Muscle of leg (tissue), 11 donors: Measurements from ENCODE around the gene EIF3L. TPM values are rescaled to one million over a fixed set of nuclear protein-coding genes. Genes with fewer than 3 reads are reported as not detected.

ENCODE experiments used
- DNase-seq: peaks from one replicate; pipeline ENCODE4 v3.0.0; 2013
- H3K27ac ChIP-seq: one replicate; pipeline ENCODE4 v1.5.1; 2013; ENCODE audit warnings: mild to moderate bottlenecking, low read length, control low read depth
- H3K27me3 ChIP-seq: one replicate; pipeline ENCODE4 v1.6.1; 2013; ENCODE audit warnings: low read length; ENCODE audit not compliant: control insufficient read depth, insufficient read depth
- H3K36me3 ChIP-seq: one replicate; pipeline ENCODE4 v1.6.1; 2013; ENCODE audit warnings: low read length; ENCODE audit not compliant: control insufficient read depth, insufficient read depth
- H3K4me1 ChIP-seq: one replicate; pipeline ENCODE4 v1.6.1; 2013; ENCODE audit warnings: low read length; ENCODE audit not compliant: control insufficient read depth, insufficient read depth
- H3K4me3 ChIP-seq: one replicate; pipeline ENCODE4 v1.5.1; 2013; ENCODE audit warnings: low read length, control low read depth
- H3K9me3 ChIP-seq: replicated peaks from 2 replicates; pipeline ENCODE4 v1.6.1; 2013; ENCODE audit warnings: low read depth, low read length; ENCODE audit not compliant: control insufficient read depth
- WGBS: methylation state at CpG from one replicate; pipeline ENCODE4 v1.1.5; 2013; ENCODE audit warnings: missing lambda C conversion rate; ENCODE audit not compliant: insufficient coverage; 5-methylcytosine and 5-hydroxymethylcytosine counted together
- polyA plus RNA-seq, 8 donors: library from polyadenylated mRNA; unstranded; fragments of 120-200 nt; gene quantifications; one replicate each; pipeline versions ENCODE4 v1.2.1 to v1.2.3, GENCODE V29; 2013; ENCODE audit warnings: inconsistent platforms in 1 of 8, low replicate concordance in 1 of 8; ENCODE audit not compliant: insufficient read length in 8 of 8, insufficient read depth in 1 of 8
- total RNA-seq: library from RNA; stranded (reverse); fragments of 120-200 nt; gene quantifications from one replicate; pipeline ENCODE4 v1.2.4, GENCODE V29; 2013

EIF3L gene
- total and polyA plus RNA-seq, 9 donors: 1,056 to 1,352 (median 1,218) TPM

DNA sequence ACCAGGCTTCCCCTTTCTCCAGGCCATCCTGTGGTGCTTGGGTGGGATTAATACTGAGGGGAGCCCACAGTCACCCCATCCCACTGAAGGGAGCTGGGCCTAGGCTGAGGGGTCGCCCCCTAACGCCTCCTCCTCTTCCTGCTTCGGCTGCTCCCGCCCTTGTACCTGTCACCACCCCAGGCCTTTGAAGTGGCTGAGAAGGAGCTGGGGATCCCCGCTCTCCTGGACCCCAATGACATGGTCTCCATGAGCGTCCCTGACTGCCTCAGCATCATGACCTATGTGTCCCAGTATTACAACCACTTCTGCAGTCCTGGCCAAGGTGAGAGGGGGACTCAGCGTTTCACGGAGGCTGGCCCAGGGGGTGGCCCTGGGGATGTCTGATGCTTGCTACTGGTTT, 63.0 kb downstream of the EIF3L start:
- H3K9me3 ChIP-seq: no peaks in the 10 kb centered on the region
- no peak for DNase-seq
- WGBS: 92% methylated on average over 4 of the region's 8 CpGs
- peaks cover 46% of the 10 kb centered on the region for H3K36me3 ChIP-seq
- no peaks in the 10 kb centered on the region for H3K27me3 ChIP-seq
- no peak overlapping the region for H3K4me3 ChIP-seq
- H3K4me1 ChIP-seq: peaks cover 43% of the 10 kb centered on the region
- peak overlapping the region; percentile 85 for H3K27ac ChIP-seq

DNA sequence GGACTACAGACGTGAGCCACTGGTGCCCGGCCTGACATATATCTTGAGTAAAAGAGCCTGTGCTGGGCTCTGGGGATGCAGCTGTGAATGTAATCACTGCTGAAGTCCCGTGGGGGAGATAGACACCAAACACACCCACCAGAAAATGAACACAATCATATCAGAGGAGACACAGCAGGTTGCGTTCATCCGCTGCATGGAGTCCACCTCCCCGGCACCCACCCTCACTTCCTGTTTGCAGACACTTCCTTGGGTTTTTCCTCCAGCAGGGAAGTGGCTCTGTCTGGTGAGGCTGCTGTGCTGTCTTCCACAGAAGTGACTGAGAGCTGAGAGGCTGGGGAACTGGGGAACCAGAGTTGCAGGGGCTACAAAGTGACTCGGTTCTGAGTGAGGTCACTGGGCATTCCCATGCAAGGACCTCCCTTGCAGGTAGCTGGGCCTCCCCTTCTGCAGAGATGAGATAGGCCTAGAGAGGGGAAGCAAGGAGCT, 64.1 kb downstream of the EIF3L start:
- H3K4me3 ChIP-seq: no peak overlapping the region
- peaks cover 57% of the 10 kb centered on the region for H3K36me3 ChIP-seq
- H3K27me3 ChIP-seq: no peaks in the 10 kb centered on the region
- WGBS: no CpG with 5 or more reads among the region's 7 CpGs
- H3K9me3 ChIP-seq: no peaks in the 10 kb centered on the region
- H3K4me1 ChIP-seq: peaks cover 35% of the 10 kb centered on the region
- DNase-seq: no peak
- H3K27ac ChIP-seq: no peak overlapping the region

DNA sequence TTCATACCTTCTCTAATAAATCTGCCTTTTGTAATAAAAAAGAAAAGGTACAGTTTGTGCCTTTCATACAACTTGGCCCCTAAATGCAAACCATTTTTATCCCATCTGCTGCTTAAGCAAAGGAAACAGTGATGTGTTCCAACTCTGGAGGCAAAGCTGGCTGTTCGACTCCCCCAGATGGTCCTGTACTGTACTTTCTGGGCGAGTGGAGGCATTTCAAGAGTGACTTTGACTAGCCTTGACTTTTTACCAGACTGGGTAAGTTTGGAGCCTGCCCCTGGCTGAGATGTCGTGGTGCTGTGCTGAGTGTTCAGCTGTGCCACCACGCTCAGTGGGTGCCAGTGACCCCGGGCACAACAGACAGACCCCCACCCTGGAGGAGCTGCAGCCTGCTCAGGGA, 67.1 kb downstream of the EIF3L start:
- 87% methylated on average over 5 of the region's 5 CpGs for WGBS
- Histone ChIP-seq H3K36me3 (peaks cover 76% of the 10 kb centered on the region), H3K27ac (no peak overlapping the region)

DNA sequence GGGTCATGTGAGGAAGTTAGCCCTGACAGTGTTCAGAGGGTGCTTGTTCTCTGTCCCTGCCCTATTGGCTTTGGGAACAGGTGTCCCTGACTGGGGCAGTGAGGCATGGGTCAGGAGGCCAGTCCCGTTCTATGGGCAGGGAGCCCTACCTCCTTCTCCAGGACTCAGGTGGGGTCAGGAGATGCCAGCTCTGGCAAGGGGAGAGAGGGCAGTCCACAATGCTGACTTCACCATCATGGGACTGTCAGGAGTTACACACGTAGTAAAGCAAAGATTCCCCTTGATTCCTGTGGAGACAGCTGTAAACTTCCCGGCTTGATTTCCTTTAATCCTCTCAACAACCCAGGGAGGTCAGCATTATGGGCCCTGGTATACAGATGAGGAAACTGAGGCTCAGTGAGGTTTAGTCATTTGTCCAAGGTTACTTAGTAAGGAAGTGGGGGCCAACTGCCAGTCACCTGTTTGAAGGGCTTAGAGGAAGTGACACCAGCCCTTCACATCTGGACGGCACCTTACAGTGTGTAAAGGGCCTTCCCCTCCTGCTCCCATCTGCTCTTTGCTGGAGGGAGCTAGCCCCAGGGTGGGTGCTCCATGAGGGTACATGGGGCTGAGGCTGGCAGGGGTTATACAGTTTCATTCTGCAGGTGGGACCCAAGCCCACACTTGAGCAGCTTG, 68.8 kb downstream of the EIF3L start:
- Histone ChIP-seq H3K4me3 (no peak overlapping the region), H3K4me1 (no peaks in the 10 kb centered on the region), H3K9me3 (no peaks in the 10 kb centered on the region), H3K27ac (no peak overlapping the region), H3K36me3 (peaks cover 73% of the 10 kb centered on the region), H3K27me3 (no peaks in the 10 kb centered on the region)
- DNase-seq: no peak
- 100% methylated on average over 1 of the region's 4 CpGs for WGBS

More for the DNA sequence above, 67.1 kb downstream of the EIF3L start:
- Histone ChIP-seq H3K27me3 (no peaks in the 10 kb centered on the region), H3K9me3 (no peaks in the 10 kb centered on the region), H3K4me3 (no peak overlapping the region), H3K4me1 (peaks cover 11% of the 10 kb centered on the region)
- DNase-seq: no peak

DNA sequence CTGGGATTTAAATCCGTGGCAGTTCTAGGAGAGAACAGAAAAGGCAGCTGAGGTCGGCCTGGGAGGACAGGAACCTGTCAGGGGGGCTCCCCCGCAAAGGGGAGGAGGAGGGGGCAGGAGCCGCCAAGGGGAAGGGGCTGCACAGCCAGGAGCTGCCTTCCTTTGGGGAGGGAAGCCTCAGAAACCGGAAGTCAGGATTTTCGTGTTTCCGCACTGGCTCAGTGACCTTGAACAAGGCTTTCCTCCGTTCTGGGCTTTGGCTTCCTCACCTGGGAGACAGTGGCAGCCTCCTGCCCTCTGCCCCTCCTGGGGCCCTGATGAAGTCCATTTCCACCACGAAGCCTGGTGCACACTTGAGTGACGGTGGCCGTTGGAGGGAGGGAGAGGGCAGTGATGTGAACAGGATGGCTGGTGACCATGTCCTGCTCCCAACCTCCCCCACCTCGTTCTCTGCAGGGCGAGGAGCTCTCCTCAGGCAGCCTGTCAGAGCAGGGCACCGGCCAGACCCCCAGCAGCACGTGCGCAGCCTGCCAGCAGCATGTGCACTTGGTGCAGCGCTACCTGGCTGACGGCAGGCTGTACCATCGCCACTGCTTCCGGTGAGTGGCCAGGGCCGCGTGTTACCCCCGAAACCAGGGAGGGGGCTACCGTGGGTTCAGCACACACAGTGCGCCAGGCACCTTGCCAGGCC, 69.5 kb downstream of the EIF3L start:
- Histone ChIP-seq H3K27ac (no peak overlapping the region), H3K36me3 (peaks cover 70% of the 10 kb centered on the region)
- WGBS: 84% methylated on average over 24 of the region's 25 CpGs

DNA sequence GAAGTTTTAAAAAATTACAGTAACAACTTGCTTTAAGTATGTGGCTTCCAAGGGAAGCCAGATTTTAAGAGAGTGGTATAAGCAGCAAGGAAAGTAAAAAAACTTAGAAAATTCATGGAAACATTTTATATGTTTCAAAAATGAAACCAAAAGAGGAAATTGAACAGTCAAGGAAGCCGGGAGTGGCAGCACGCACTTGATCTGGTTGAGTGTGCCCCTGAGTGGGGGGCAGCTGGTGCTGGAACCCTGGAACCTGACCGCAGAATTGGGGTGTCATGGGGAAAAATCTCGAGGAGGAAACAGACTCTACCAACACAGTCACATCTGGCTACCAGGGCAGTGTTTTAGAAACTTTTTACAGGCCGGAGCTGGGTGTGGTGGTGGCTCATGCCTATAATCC, 70.9 kb downstream of the EIF3L start:
- Histone ChIP-seq H3K36me3 (peaks cover 72% of the 10 kb centered on the region), H3K27ac (no peak overlapping the region), H3K4me3 (no peak overlapping the region), H3K4me1 (peaks cover 3% of the 10 kb centered on the region), H3K27me3 (no peaks in the 10 kb centered on the region), H3K9me3 (no peaks in the 10 kb centered on the region)
- 92% methylated on average over 2 of the region's 5 CpGs for WGBS
- no peak for DNase-seq

More for the DNA sequence above, 69.5 kb downstream of the EIF3L start:
- no peaks in the 10 kb centered on the region for H3K9me3 ChIP-seq
- no peak overlapping the region for H3K4me3 ChIP-seq
- H3K4me1 ChIP-seq: no peaks in the 10 kb centered on the region
- no peak for DNase-seq
- no peaks in the 10 kb centered on the region for H3K27me3 ChIP-seq

DNA sequence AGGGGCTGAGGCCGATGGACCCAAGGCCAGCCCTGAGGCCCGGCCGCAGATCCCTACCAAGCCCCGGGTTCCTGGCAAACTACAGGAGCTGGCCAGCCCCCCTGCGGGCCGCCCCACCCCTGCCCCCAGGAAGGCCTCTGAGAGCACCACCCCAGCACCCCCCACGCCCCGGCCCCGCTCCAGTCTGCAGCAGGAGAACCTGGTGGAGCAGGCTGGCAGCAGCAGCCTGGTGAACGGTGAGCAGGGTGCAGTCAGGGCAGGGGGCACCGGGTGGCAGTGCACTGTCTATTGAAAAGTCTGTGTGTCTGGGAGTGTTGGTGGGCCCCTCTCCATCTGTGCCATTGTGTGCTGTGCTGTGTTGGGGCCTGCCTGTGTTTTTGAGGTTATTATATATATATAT, 73.0 kb downstream of the EIF3L start:
- no peak overlapping the region for H3K4me3 ChIP-seq
- 92% methylated on average over 3 of the region's 11 CpGs for WGBS
- no peaks in the 10 kb centered on the region for H3K27me3 ChIP-seq
- H3K4me1 ChIP-seq: peaks cover 4% of the 10 kb centered on the region
- no peak overlapping the region for H3K27ac ChIP-seq
- H3K9me3 ChIP-seq: no peaks in the 10 kb centered on the region
- H3K36me3 ChIP-seq: peaks cover 77% of the 10 kb centered on the region
- DNase-seq: no peak

DNA sequence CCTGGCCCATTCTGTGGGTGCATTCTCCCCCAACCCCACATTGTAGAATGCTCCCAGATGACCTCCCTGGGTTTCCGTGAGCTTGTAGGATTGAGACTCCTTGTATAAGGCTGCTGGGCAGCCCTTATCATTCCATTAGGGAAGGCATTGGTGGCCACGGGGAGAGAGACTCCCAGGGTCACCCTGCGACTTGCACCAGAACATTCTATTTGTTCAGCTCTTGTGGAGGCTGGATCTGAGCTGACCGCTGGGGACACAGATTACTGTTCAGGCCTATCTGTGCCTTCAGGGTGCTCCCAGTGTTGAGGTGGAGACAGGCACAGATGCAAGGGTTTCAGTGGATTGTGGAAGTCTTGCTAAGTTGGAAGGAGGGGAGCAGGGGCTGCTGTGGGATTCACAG, 74.7 kb downstream of the EIF3L start:
- H3K27ac ChIP-seq: no peak overlapping the region
- no peak for DNase-seq
- H3K4me3 ChIP-seq: no peak overlapping the region
- H3K9me3 ChIP-seq: no peaks in the 10 kb centered on the region
- peaks cover 73% of the 10 kb centered on the region for H3K36me3 ChIP-seq
- H3K4me1 ChIP-seq: peaks cover 4% of the 10 kb centered on the region
- no peaks in the 10 kb centered on the region for H3K27me3 ChIP-seq
- 88% methylated on average over 3 of the region's 4 CpGs for WGBS

DNA sequence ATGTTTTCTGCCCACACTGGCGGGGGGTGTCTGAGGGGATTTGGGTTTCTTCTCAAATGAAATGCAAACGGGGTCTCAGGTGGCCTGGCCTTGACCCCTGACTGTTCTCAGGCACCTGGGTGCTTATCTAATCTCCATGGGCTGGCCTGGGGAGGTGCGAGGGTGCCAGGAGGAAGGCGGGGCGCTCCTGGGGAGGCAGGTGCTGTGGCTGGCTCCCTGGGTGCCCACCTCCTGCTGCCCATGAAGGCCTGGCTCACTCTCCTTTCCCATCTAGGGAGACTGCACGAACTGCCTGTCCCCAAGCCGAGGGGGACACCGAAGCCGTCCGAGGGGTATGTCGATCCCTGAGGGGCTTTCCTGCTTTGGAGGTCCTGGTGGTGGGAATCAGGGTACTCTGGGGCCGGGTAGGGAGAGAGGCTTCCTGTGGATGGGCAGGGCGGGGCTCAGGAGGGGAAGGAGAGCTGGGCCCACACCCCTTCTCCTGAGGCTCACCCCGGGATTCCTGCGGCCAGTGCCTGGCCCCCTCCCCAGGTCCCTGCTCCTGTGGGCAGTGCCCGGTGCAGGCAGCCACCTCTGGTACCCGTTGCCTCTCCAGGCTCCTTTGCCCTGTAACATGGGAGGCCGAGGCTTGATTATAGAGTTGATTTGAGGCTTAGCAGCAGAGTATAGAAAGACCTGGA, 75.3 kb downstream of the EIF3L start:
- H3K4me1 ChIP-seq: peaks cover 4% of the 10 kb centered on the region
- no peak overlapping the region for H3K4me3 ChIP-seq
- peaks cover 74% of the 10 kb centered on the region for H3K36me3 ChIP-seq
- no peak for DNase-seq
- no peaks in the 10 kb centered on the region for H3K27me3 ChIP-seq
- WGBS: 89% methylated on average over 8 of the region's 18 CpGs
- H3K9me3 ChIP-seq: no peaks in the 10 kb centered on the region
- no peak overlapping the region for H3K27ac ChIP-seq

DNA sequence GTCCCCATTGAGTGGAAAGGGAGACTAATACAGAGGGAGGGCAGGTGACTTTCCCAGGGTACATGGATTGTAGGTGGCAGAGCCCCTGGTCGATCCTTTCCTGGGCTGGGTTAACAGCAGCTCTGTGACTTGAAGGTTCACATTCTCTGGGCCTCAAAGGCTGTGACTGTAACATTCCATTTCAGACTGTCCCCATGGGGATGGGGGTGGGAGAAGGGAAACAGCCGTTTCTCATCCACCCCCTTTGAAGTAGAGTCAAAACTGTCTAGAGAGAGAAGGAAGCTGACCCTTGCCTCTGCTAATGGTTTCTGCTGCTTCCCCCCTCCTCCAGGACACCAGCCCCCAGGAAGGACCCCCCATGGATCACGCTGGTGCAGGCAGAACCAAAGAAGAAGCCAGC, 76.1 kb downstream of the EIF3L start:
- H3K36me3 ChIP-seq: peaks cover 77% of the 10 kb centered on the region
- no peaks in the 10 kb centered on the region for H3K27me3 ChIP-seq
- WGBS: 50% methylated on average over 1 of the region's 3 CpGs
- DNase-seq: no peak
- no peak overlapping the region for H3K4me3 ChIP-seq
- H3K27ac ChIP-seq: no peak overlapping the region
- peaks cover 4% of the 10 kb centered on the region for H3K4me1 ChIP-seq
- H3K9me3 ChIP-seq: no peaks in the 10 kb centered on the region
